Stimulated activated CD4-positive, alpha-beta T cell treated with anti-CD3 and anti-CD28 coated beads, Interleukin-2, amount 100 ng/mL, for 4 hours (primary cell): Measurements from ENCODE around the gene CCR7.
A peak's percentile ranks its signal among the peaks of the same experiment; 100 is the strongest.

Source experiments
- DNase-seq: peaks from one replicate; pipeline ENCODE4 v3.0.0-alpha.2; 2020; ENCODE audit warnings: low read depth

CCR7 gene

GRCh38 chr17:40535924-40536294 is 29.4 kb downstream of the CCR7 start:
- no peak for DNase-seq

GRCh38 chr17:40535438-40535837 is 29.8 kb downstream of the CCR7 start:
- DNase-seq: no peak

GRCh38 chr17:40534371-40535189 is 30.7 kb downstream of the CCR7 start:
- no peak for DNase-seq

DNA sequence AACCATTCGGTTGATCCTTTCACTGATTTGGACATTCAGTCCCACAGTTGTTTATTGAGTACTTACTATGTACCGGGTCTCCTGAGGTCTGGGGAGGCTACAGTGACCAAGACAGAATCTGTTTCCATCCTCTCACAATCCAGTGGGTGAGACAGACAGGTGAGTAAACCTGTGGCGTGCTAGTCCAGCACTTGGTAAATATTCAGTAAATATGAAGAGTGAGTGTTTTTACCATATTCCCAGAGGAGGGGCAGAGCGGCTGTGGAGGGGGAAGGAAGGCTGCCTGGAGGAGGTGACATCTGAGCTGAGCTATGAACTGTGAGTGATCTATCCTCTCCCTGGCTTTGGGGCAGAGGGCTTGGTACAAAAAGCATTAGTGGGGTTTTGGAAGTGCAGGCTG is 31.4 kb downstream of the CCR7 start:
- DNase-seq: no peak

- DNase-seq: no peak
Observed at GRCh38 chr17:40532520-40533253, 32.6 kb downstream of the CCR7 start.

DNA sequence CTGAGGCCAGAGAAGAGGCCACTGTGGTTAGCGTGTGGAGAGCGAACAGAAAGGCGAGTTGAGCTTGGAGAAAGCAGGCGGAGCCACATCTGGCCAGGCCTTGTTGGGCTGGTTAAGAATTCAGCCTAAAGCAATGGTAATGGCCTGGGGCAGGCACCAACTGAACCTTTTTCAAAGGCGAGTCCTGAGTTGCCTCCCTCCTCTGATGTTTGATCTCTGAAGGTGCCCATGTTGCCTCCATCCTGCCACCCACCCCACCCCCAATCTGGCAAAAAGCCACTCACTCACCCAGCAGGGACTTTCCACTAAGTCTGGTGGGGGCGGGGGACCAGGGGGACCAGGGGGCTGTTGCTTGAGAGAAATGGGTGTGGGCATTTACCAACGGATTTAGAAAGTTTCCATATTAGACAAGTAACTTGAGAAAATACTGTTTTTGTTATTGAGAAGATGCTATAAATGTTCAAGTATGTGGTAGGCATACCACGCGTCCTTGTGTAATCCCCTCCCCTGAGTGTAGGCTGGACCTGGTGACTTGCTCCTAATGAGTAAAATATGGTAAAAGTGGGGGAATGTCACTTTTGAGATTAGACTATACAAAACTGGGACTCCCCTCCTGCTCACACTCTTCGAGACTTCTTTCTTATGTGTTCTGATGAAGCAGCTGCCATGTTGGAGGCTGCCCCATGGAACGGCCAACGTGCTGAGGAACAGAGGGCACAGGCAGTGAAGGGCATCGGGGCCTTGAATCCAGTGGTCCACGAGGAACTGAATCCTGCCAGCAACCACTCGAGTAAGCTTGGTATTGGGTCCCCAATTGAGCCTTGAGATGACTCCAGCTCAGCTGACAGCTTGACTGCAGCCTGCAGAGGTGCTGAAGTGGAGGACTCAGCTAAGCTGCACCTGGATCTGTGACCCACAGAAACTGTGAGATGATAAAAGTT is 34.0 kb downstream of the CCR7 start:
- DNase-seq: peak; percentile 78

DNA sequence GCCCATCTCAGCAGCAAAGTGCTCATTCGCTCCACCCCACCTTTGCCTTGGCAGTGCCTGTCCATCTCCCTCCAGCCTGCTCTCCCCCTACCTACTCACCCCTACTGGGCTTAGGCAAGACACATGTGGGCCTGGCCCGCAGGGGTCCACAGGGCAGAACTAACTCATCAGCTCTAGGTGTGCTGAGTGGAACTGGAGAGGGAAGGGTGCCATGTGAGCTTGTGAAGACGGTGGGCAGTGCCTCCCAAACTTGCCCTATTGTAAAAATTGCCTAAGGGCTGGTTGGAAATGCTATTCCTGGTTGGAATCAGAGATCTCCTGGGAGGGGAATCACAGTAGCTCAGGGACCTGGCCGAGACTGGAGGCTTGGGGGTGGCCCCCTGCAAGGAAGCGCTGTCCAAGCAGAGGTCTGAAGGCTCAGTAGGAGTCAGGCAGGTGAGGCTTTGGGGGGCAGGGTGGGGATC is 34.7 kb downstream of the CCR7 start:
- DNase-seq: no peak

DNA sequence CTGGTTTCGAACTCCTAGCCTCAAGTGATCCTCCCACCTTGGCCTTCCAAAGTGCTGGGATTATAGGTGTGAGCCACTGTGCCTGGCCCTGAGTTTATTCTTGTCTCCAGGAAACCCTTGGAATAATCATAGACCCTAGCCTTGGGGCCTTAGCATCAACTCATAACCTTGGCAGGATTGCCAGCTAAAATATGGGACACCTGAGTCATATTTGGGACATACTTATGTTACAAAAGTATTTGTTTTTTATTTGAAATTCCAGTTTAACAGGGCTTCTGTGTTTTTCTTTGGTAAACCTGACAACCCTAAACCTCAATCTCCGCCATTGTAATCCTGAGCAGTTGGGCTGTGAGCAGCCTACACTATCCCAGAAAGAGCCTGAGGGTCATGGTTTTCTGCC is 35.3 kb downstream of the CCR7 start:
- DNase-seq: no peak

DNA sequence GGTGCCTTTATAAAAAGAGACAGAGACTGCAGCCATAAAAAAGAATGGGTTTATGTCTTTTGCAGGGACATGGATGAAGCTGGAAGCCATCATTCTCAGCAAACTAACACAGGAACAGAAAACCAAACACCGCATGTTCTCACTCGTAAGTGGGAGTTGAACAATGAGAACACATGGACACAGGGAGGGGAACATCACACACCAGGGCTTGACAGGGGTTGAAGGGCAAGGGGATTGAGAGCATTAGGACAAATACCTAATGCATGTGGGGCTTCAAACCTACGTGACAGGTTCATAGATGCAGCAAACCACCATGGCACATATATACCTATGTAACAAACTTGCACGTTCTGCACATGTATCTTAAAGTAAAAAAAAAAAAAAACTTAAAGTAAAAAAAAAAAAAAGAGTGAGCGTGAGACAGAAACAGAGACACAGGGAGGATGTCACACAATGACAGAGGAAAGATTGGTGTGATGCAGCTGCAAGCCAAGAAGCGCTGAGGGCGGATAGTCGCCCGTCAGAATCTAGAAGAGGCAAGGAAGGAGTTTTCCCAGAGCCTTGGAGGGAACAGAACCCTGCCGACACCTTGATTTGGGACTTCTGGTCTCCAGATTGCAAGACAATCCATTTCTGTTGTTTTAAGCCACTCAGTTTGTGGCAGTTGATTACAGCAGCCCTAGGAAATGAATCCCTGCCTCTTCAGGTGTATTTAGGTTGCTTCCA is 36.4 kb downstream of the CCR7 start:
- DNase-seq: no peak

GRCh38 chr17:40526668-40527067 is 38.6 kb downstream of the CCR7 start:
- no peak for DNase-seq

DNA sequence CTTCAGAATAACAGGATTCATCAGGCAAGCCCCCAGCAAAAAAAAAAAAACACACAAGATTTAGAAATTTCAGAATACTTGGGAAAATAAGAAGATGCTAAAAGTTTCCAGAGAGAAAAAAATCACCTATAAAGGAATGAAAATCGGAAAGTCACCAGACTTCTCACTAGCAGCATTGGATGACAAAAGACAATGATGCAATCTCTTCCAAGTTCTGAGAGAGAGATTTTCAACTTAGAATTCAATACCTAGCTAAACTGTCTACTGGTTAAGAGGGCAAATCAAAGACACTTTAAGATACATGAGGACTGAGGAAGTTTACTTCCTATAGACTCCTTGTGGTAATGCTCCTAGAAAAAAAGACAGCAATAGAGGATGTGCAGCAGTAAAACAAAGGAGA is 40.0 kb downstream of the CCR7 start:
- no peak for DNase-seq

DNA sequence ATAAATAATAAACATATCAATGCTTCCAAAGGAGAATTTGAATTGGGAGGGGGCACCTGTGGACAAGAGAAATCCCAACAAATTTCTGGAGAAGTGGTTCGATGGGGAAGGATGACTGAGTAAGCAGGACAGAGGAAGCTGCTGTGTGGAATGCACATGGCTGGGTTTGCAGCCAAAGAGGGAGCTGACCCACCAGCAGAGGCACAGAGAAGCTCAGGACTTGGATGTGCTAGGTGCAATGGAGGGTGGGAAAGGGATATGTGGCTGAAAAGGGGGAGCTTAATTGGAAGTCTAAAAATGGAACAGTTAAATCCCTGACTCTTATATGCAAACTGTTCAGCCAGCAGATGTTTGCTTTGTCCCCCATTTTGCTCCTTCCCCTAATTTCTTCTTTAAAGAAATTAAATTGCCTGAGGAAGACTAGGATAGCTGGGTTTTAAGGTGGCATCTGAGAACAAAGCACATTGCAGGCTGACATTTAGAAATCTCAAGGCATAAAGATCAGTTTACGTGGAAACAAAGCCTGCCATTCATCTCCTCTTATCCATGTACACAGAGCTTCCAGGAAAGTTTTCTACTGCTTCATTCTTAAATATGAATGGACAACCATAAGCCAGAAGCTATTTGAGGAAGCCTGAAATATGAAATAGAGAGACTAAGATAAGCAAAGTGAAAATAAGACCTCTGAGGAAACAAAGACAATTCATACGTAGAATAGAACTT is 40.9 kb downstream of the CCR7 start:
- DNase-seq: no peak

DNA sequence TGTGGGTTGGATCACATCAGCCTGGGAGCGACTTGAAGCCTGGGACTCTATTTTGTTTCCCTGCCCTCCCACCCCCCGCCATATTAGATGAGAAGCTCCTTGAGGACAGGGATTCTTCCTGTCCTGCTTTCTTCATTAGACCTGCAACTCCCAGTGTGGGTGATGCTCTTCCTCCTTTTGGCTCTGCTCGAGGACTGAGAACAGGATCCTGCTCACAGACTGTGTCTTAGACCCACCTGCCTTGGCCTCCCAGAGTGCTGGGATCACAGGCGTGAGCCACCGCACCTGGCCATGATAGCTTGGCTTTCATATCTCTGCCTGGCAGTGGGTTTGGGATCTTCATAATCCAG is 42.3 kb downstream of the CCR7 start:
- no peak for DNase-seq

- DNase-seq: no peak
Observed at GRCh38 chr17:40522250-40522960, 42.9 kb downstream of the CCR7 start.

- DNase-seq: no peak
Observed at GRCh38 chr17:40520991-40521453, 44.2 kb downstream of the CCR7 start.

DNA sequence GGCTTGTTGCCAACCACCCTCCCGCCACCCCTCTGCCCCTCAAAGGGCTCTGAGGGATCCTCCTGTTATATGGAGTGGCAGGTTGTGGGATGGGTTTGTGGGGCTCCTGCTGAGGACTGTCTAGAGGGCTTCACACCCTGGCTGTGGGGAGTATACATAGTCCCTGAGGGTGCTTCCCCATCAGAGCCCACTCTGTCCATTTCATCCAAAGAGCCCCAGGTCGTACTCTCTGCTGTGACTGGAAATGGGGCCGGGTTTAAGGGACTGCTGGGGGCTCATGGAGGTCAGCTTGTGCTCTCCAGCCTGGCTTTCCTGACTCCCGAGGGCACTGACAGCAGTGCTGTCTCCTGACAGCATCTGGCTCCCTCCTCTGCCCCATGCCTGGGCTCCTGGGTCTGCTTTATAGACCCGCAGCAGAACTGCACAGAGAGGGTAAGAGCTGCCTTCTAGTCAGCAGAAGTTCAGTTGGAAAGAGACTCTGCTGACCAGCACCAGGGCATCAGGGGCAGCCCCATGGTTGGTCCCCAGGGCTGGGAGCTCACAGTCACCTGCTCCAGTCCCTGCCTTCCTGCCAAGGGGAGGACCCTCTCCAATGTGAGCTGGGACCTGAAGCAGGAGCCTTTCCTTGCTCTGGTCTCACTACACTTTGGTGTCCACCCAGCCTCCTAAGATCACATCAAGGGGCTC is 46.0 kb downstream of the CCR7 start:
- DNase-seq: no peak

DNA sequence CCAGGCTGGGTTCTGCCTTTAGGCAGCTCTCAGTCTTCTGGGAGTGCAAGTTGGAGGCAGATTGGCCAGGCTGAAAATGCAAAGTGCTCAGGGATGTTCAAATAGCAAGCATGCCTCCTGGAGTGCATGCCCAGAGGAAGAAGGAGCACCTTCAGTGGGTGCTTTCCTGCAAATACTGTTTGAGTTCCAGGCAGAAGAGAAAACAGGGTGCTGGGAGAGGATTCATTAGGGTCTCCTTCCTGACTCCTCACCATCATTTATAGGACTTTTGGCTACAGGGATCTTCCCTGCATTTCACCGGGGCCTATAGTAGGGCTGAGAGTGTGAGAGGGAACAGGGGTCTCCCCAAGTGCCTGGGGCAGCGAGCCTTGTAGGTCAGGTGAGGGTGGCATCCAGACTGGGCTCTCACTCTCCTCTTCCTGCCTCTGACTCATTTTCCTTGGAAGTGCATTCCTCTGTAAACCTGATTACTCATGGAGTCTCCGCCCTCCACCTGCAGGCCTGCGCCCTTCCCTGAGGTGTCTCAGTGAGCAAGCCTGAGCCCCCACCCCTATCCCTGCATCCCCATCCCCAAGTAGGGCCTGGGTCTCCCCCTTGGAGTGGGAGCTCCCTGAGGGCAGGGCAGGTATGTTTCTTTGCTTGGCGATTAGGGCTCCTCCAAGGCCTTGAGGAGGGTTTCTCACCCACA is 46.7 kb downstream of the CCR7 start:
- DNase-seq: no peak

DNA sequence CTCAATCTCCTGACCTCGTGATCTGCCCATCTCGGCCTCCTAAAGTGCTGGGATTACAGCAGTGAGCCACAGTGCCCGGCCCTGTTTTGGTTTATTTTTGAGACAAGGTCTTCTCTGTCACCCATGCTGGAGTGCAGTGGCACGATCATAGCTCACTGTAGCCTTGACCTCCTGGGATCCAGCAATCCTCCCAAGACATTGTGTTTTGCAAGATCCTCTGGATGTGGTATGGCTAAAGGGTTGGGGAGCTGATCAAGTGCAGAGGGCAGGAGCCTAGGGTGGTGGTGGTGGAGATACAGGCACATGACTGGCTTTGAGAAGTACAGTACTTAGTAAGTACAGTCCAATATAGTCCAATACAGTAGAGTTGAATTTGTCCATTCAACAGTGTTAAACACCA is 47.3 kb downstream of the CCR7 start:
- no peak for DNase-seq

- no peak for DNase-seq
Observed at GRCh38 chr17:40517286-40517662, 48.0 kb downstream of the CCR7 start.
